T-helper 2 cell treated with Interferon-gamma antibody and Interleukin-4, amounts not matched to agents 5 μg/mL and 100 μg/mL, for 36 hours (primary cell): ENCODE results near the gene PHOX2B.
"Not testable (repeated sequence)": the region's sequence is repeated elsewhere in the genome, so short reads cannot be mapped to it uniquely, and the experiment has no call there.

Source experiments
- DNase-seq: peaks from one replicate; pipeline ENCODE4 v3.0.0; 2021; ENCODE audit warnings: low spot score
- H3K27ac Mint-ChIP-seq: one replicate; pipeline ENCODE4 v1.8.0; 2021; ENCODE audit warnings: mild to moderate bottlenecking, mixed read lengths
- H3K27me3 Mint-ChIP-seq: one replicate; pipeline ENCODE4 v1.8.0; 2021; ENCODE audit warnings: low read depth, mixed read lengths
- H3K36me3 Mint-ChIP-seq: one replicate; pipeline ENCODE4 v1.8.0; 2021; ENCODE audit warnings: low read depth, mixed read lengths
- H3K4me1 Mint-ChIP-seq: one replicate; pipeline ENCODE4 v1.8.0; 2021; ENCODE audit warnings: low read depth, mixed read lengths
- H3K4me3 Mint-ChIP-seq: one replicate; pipeline ENCODE4 v1.8.0; 2022; ENCODE audit warnings: mild to moderate bottlenecking, moderate library complexity, mixed read lengths
- H3K9me3 Mint-ChIP-seq: one replicate; pipeline ENCODE4 v1.8.0; 2021; ENCODE audit warnings: mixed read lengths

Gene PHOX2B

DNA sequence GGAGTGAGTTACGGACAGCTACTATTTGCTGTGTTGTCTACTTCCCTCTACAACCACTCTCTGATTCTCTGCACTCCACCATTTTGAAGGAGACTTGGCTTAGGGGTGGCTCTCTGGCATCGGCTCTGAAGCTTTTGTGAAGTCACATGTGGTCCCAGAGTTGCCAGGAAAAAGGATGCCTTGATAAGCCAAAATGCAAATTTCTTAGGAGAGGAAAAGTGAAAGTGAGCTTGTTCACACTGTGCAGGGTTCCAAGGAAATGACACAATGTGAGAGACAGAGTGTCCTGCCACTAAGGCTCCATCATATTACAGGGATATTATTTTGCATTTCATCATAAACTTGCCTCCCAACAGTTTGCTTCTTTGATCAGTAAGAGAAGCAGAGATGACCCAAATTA lies 7.2 kb downstream of the PHOX2B start:
- Mint-ChIP-seq H3K36me3 (no peaks in the 10 kb centered on the region), H3K9me3 (no peaks in the 10 kb centered on the region), H3K27ac (no peak overlapping the region), H3K4me3 (no peak overlapping the region), H3K4me1 (no peaks in the 10 kb centered on the region), H3K27me3 (peaks cover 25% of the 10 kb centered on the region)
- no peak for DNase-seq

DNA sequence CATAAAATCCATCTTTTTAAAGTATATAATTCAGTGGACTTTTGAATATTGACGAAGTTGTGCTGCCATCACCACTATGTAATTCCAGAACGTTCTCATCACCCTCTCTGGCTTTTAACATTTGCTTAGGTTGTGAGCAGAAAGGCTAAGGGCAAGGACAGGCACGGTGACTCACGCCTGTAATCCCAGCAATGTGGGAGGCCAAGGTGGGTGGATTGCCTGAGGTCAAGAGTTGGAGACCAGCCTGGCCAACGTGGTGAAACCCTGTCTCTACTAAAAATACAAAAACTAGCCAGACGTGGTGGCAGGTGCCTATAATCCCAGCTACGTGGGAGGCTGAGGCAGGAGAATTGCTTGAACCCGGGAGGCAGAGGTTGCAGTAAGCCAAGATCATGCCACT lies 11.0 kb downstream of the PHOX2B start:
- not testable (repeated sequence) for H3K27me3 Mint-ChIP-seq, H3K4me3 Mint-ChIP-seq, H3K27ac Mint-ChIP-seq, DNase-seq, H3K4me1 Mint-ChIP-seq, H3K9me3 Mint-ChIP-seq, H3K36me3 Mint-ChIP-seq

DNA sequence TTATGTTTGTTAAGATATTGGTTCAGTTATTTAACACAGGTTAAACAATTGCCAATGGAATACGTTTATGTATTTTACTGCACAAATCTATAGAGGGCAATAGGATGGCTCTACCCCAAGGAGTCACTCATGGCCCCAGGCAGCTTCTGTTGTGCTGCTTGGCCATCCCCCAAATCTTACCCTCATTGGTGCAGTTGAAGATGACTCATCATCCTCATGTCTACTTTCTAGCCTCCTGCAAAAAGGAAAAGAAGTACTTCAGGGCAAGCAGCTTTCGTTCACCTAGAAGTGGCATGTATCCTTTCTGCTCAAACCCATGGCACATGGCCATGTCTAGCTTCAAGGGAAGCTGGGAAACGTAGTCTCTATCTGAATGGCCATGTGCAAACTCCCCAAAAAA lies 14.2 kb downstream of the PHOX2B start:
- Mint-ChIP-seq H3K27ac (no peak overlapping the region), H3K27me3 (peaks cover 6% of the 10 kb centered on the region), H3K9me3 (no peaks in the 10 kb centered on the region), H3K4me3 (no peak overlapping the region), H3K36me3 (no peaks in the 10 kb centered on the region), H3K4me1 (no peaks in the 10 kb centered on the region)
- no peak for DNase-seq

DNA sequence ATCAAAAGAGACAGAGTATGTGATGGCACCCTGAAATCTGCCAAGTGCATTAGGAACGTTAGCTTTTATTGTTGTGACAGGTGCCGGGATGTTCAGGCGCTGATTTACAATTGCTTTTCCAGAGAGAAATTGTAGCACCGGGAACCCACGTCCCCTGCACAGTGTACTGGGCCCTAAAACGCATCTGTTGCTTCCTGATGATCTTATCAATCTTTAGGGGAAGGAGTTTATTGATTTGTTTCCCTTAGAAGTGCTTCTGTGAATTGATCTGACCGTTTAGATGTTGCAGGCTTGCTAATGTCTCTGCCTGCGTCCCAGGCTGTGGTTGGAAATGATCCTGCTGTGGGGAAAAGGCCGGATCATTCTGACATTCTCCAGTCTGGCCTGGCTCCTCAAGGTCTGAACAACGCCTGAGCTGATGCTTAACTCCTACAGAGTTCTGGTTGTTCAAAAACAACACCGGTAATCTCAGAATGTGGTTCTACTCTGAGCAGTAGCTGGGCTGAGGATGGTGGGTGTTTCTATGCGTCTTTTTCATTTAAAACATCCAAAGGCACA lies 16.9 kb downstream of the PHOX2B start:
- H3K4me3 Mint-ChIP-seq = no peak overlapping the region
- H3K9me3 Mint-ChIP-seq = no peaks in the 10 kb centered on the region
- no peak for DNase-seq
- H3K27ac Mint-ChIP-seq = no peak overlapping the region
- H3K27me3 Mint-ChIP-seq = peaks cover 6% of the 10 kb centered on the region
- no peaks in the 10 kb centered on the region for H3K4me1 Mint-ChIP-seq
- no peaks in the 10 kb centered on the region for H3K36me3 Mint-ChIP-seq

DNA sequence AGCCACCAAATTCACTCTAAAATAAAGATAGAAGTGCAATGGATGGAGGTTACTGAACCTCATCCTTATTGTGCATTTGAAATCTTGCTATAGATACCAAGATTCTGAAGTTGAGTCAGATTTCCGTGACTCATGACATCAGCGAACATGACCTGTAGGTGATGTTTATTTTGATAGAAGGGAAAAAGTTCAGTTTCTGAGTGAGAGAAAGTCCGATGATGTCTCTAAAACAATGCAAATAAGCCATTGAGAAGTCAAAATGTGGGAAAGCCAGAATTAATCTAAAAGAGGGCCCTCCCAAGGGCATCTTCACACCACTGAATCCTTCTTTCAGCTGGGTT lies 20.0 kb downstream of the PHOX2B start:
- Mint-ChIP-seq H3K4me1 (no peaks in the 10 kb centered on the region), H3K36me3 (no peaks in the 10 kb centered on the region), H3K4me3 (no peak overlapping the region), H3K9me3 (peaks cover 11% of the 10 kb centered on the region), H3K27ac (no peak overlapping the region), H3K27me3 (peaks cover 6% of the 10 kb centered on the region)
- DNase-seq = no peak

DNA sequence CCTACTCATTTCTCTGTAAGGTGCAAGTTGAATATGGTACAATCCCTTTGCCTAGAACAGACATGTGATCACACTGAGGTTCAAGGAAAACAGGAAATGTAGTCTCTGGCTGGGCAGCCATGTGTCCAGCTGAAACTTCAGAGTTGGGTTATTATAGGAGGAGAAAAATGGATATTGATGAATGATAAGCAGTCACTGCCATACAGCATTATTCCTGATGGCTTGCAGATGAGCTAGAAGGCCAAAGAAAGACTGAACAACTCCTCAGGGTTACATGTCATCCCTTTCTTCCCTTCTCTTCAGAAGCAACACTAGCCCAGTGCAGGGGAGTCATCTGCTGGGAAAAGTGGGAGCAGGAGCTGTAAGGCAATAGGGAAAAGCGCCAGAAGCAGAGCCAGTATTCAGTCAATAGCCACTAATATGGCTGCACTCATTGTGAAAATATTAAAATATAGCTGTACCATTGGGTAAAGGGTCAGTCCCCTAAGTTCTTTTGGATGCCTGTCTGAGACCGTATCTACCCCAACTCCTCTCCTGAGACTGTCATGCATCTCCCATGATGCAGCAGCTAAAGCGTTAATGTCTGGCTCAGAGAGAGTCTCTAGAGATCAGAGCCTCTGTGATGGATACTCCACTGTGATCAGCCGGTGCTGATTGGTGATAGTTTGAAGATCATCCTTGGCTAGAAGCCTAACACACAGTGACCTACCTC lies 20.5 kb downstream of the PHOX2B start:
- peaks cover 11% of the 10 kb centered on the region for H3K9me3 Mint-ChIP-seq
- no peak for DNase-seq
- no peaks in the 10 kb centered on the region for H3K4me1 Mint-ChIP-seq
- no peak overlapping the region for H3K27ac Mint-ChIP-seq
- H3K36me3 Mint-ChIP-seq = no peaks in the 10 kb centered on the region
- peaks cover 6% of the 10 kb centered on the region for H3K27me3 Mint-ChIP-seq
- no peak overlapping the region for H3K4me3 Mint-ChIP-seq

DNA sequence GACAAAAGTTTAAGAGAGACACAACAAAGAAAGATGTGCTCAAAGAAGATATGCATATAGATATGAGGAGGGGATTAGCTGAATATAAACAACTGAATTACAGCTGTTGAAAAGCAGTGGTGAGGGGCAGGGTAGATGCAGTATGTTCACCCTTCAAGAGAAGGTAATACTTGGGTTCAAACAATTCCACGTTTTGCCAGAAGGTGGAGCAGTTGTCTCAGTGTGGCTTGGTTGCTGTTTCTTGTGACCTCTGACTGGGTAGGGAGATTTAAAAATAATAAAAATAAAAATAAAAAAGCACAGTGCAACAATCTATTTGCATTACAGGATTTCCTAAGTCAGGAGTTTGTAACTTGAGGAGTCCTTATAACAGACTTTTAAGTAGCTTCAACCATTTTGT lies 23.3 kb downstream of the PHOX2B start:
- peaks cover 4% of the 10 kb centered on the region for H3K27me3 Mint-ChIP-seq
- peaks cover 11% of the 10 kb centered on the region for H3K9me3 Mint-ChIP-seq
- H3K36me3 Mint-ChIP-seq = no peaks in the 10 kb centered on the region
- no peak for DNase-seq
- H3K4me3 Mint-ChIP-seq = no peak overlapping the region
- H3K4me1 Mint-ChIP-seq = no peaks in the 10 kb centered on the region
- H3K27ac Mint-ChIP-seq = no peak overlapping the region

DNA sequence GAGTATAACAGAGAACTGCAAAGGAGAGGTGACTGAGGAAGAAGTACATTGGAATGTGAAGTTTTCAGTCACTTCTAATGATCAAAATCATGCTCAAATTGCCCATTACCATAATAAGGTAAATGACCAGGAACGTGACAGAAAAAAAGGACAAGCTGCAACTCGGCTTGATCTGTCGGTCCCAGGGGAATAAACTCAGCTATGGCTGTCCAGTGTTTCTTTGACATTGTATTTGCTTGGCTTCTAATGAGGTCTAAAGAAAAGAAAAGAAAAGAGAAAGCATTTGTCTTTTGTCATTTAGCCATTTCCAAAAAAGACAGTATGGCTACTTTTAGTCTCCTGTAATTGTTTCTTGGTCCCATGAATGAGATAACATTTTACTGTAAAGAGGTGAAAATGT lies 25.2 kb downstream of the PHOX2B start:
- no peaks in the 10 kb centered on the region for H3K27me3 Mint-ChIP-seq
- no peak overlapping the region for H3K27ac Mint-ChIP-seq
- H3K4me1 Mint-ChIP-seq = no peaks in the 10 kb centered on the region
- no peaks in the 10 kb centered on the region for H3K36me3 Mint-ChIP-seq
- no peak for DNase-seq
- no peak overlapping the region for H3K4me3 Mint-ChIP-seq
- H3K9me3 Mint-ChIP-seq = peaks cover 11% of the 10 kb centered on the region

DNA sequence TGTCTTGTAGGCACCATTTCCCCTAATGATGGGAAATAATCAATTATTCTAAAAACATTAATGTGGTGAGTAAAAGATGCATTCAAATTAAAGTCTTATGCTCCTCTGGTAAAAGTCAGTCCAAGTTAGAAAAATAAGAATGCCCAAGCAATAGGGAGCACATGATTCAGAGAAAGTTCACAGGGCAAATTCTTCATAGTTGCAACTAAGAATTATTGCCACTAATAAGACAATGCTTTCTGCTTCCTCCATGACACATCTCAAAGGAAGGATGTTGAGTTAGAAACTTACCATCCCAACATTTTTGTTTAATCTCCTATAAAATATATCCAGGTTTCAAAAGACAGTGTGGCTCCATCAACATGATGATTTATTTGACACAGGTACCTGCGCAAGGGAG lies 26.3 kb downstream of the PHOX2B start:
- Mint-ChIP-seq H3K4me3 (no peak overlapping the region), H3K4me1 (no peaks in the 10 kb centered on the region)

DNA sequence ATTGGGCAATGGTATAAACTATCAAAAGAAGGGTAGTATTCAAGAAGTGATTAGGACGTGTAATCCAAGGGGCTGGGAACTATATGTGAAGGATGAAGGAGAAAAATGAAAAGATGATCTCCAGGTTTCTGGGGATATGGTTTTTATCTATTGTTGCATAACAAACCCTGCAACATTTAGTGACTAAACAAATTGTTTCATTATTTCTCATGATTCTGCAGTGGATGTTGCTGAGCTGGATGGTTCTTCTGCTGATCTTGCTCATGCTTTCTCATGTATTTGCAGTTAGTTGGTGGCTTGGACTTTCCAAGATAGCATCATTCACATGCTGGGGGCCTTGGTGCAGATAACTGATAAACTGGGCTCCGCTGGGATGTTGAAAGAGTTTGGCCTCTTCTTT lies 29.1 kb downstream of the PHOX2B start:
- Mint-ChIP-seq H3K9me3 (no peaks in the 10 kb centered on the region), H3K36me3 (no peaks in the 10 kb centered on the region), H3K27me3 (no peaks in the 10 kb centered on the region), H3K4me3 (no peak overlapping the region), H3K4me1 (no peaks in the 10 kb centered on the region), H3K27ac (no peak overlapping the region)
- no peak for DNase-seq

More for the DNA sequence above, 26.3 kb downstream of the PHOX2B start:
- Mint-ChIP-seq H3K36me3 (no peaks in the 10 kb centered on the region), H3K27ac (no peak overlapping the region), H3K9me3 (peaks cover 11% of the 10 kb centered on the region), H3K27me3 (no peaks in the 10 kb centered on the region)
- DNase-seq = no peak

DNA sequence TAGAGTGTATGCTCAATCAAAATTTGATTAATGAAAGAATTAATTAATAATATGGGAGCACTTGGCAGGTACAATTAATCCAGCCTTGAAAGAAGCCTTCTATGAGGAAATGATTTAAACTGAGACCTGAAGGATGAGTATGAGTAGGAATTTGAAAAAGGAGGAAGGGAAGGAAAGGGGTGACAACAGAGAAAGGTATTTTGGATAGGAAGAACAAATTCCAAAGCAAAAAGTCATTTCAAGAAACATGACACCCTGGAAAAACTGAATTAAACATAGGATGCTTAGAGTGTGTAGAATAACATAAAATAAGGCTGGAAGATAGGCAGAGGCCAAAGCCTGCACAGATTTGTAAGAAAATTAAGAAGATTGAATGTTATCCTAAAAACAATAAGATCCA lies 29.6 kb downstream of the PHOX2B start:
- no peak for DNase-seq
- H3K4me1 Mint-ChIP-seq = no peaks in the 10 kb centered on the region
- H3K4me3 Mint-ChIP-seq = no peak overlapping the region
- H3K27me3 Mint-ChIP-seq = no peaks in the 10 kb centered on the region
- H3K27ac Mint-ChIP-seq = no peak overlapping the region
- no peaks in the 10 kb centered on the region for H3K36me3 Mint-ChIP-seq
- H3K9me3 Mint-ChIP-seq = no peaks in the 10 kb centered on the region

DNA sequence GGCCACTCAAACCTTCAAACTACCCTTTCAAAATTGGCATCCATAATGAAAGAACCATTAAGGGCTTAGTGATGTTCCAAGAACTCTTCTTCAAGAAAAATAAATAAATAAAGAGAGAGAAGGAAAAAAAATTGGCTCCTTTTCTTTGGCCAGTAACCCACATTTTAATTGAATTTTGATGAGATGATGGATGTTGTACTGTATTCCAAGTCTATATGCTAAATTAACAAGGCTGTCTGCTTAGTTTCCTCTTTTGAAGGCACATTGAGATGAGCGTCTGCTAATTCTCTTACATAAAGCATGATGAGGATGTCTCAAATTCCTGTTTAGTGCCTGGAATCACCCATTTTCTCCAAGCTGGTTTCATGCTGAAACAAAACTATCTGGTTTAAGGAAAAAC lies 33.4 kb downstream of the PHOX2B start:
- Mint-ChIP-seq H3K4me3 (no peak overlapping the region), H3K9me3 (no peaks in the 10 kb centered on the region), H3K36me3 (no peaks in the 10 kb centered on the region), H3K27ac (no peak overlapping the region), H3K27me3 (no peaks in the 10 kb centered on the region), H3K4me1 (no peaks in the 10 kb centered on the region)
- DNase-seq = no peak

DNA sequence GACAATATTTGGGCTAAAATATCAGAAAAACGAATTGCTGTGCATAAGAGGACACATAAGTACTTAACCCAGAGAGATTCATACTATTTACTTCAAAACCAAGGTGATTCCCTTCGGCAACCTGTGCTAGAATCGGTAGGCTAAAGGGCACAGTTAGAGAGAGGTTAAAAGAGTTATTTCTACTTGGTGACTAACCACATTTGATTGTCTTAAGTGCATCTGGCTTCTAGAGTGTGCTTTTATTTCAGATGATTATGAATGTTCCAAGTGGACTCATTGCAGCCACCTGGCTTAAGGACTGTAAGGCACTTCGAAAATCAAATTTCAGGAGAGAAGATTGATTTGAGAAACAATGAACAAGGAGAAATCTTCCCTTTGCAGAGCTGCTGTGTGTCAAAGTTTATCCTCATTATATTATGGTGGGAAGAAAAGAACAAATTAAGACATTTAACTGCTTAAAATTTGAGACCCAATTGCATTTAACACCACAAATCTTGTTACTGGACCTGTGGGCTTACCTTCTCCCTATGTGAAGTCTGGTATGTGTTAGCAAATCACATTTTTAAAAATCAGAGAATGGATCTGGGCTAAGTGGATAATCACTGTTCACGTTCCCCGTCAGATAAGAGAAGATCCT lies 34.0 kb downstream of the PHOX2B start:
- no peaks in the 10 kb centered on the region for H3K4me1 Mint-ChIP-seq
- H3K9me3 Mint-ChIP-seq = no peaks in the 10 kb centered on the region
- H3K27me3 Mint-ChIP-seq = no peaks in the 10 kb centered on the region
- no peaks in the 10 kb centered on the region for H3K36me3 Mint-ChIP-seq
- no peak overlapping the region for H3K27ac Mint-ChIP-seq
- DNase-seq = no peak
- H3K4me3 Mint-ChIP-seq = no peak overlapping the region

DNA sequence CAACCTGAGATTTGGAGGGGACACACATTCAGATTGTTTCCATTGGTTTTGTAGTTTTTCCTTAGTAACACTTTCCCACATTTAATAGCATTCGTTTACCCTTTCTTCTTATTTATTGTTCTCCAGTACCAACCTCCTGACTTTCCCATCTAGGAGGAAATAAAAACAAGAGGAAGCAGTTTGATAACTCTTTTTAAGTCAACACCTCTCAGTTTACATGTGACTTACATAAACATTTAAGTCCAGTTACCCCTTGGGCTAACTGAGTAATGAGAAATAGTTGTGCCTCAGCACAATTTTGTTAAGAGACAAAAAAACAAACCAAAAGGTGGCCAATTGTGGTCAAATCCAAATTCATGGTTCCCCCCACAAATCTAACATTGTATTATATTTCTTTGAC lies 34.8 kb downstream of the PHOX2B start:
- H3K9me3 Mint-ChIP-seq = no peaks in the 10 kb centered on the region
- no peaks in the 10 kb centered on the region for H3K4me1 Mint-ChIP-seq
- no peaks in the 10 kb centered on the region for H3K27me3 Mint-ChIP-seq
- no peak for DNase-seq
- no peak overlapping the region for H3K4me3 Mint-ChIP-seq
- H3K27ac Mint-ChIP-seq = no peak overlapping the region
- no peaks in the 10 kb centered on the region for H3K36me3 Mint-ChIP-seq

DNA sequence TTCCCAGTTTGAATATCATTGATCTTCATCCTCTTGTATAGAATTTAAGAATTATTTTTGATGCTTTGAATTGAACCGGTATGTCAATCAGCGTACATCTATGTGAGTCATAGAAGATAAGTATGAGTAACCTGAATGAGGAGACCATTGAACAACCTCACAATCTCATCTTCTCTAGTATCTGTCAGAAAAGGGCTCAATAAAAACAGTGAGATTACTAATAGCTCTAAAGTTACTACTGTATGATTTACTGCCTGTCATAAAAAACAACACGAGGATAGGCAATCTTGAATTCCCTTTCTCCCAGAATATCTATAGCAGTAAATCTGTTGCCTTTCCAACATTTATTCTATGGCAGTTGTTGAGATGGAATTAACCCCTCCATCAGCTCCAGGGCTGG lies 36.1 kb downstream of the PHOX2B start:
- H3K27ac Mint-ChIP-seq = no peak overlapping the region
- H3K36me3 Mint-ChIP-seq = no peaks in the 10 kb centered on the region
- no peaks in the 10 kb centered on the region for H3K4me1 Mint-ChIP-seq
- no peaks in the 10 kb centered on the region for H3K9me3 Mint-ChIP-seq
- no peak overlapping the region for H3K4me3 Mint-ChIP-seq
- H3K27me3 Mint-ChIP-seq = no peaks in the 10 kb centered on the region
- DNase-seq = no peak
